Lower leg skin (tissue), 4 donors: Measurements from ENCODE around the gene TSPEAR. TPM values are rescaled to one million over a fixed set of nuclear protein-coding genes. Genes with fewer than 3 reads are reported as not detected.
"Not testable (repeated sequence)": the region's sequence is repeated elsewhere in the genome, so short reads cannot be mapped to it uniquely, and the experiment has no call there.

Experiments
- DNase-seq, 2 donors: peaks; one replicate each; pipeline ENCODE4 v3.0.0-alpha.2; 2019; ENCODE audit warnings: low spot score in 2 of 2
- H3K4me3 ChIP-seq: fragments of 200-600 bp; sonication (generic); 2 replicates; pipeline ENCODE4 v1.5.1; 2017; ENCODE audit warnings: mild to moderate bottlenecking, low read depth; ENCODE audit not compliant: poor library complexity, severe bottlenecking
- CTCF ChIP-seq, 3 donors: fragments of 450-650 bp; IDR thresholded peaks; one replicate each; pipeline ENCODE4 v1.5.1; 2016; ENCODE audit warnings: antibody characterized with exemption in 3 of 3, mild to moderate bottlenecking in 3 of 3, moderate library complexity in 2 of 3
- POLR2A ChIP-seq, 2 donors: fragments of 450-650 bp; IDR thresholded peaks; one replicate each; pipeline ENCODE4 v1.6.1; 2016 to 2017; ENCODE audit warnings: antibody characterized with exemption in 2 of 2, mild to moderate bottlenecking in 1 of 2, moderate library complexity in 1 of 2
- WGBS, 2 donors: methylation state at CpG; one replicate each; pipeline ENCODE4 v1.1.5; 2018; 5-methylcytosine and 5-hydroxymethylcytosine counted together
- intact Hi-C: fragments of 100-400 bp; cut with DNase I; formaldehyde crosslinking; loops from one replicate; pipeline ENCODE4 v1.15.0; 2023; ENCODE audit warnings: low total_unique reads
- total RNA-seq, 4 donors: library from RNA; depleted of rRNA; stranded (reverse); fragments of >200 nt; gene quantifications; one replicate each; pipeline ENCODE4 v1.1.0, GENCODE V29; 2016

Gene TSPEAR
- total RNA-seq, 4 donors from 2014 or later, result 0.06 TPM; not detected in 3

GRCh38 chr21:44606495-44606894 is 104.9 kb downstream of the TSPEAR start:
- intact Hi-C loops, result no loop called here

GRCh38 chr21:44603911-44604310 is 107.5 kb downstream of the TSPEAR start:
- H3K4me3 ChIP-seq, result no peak overlapping the region
- WGBS, 2 donors, result 87 to 94% methylated on average over 8 of the region's 8 CpGs
- TF ChIP-seq CTCF (IDR thresholded peaks at IDR 0.05) (no peak), POLR2A (IDR thresholded peaks at IDR 0.05) (no peak)
- peak in 1 of 2 donors; percentile 49 for DNase-seq
- intact Hi-C loops, result no loop called here

More at GRCh38 chr21:44606495-44606894, 104.9 kb downstream of the TSPEAR start:
- TF ChIP-seq POLR2A (IDR thresholded peaks at IDR 0.05), result no peak
- no peak for TF ChIP-seq CTCF (IDR thresholded peaks at IDR 0.05)
- WGBS, 2 donors, result 76 to 82% methylated on average over 4 of the region's 4 CpGs
- no peak for DNase-seq
- no peak overlapping the region for H3K4me3 ChIP-seq

- peak in 1 of 2 donors; percentile 68 for DNase-seq
- H3K4me3 ChIP-seq, result no peak overlapping the region
- intact Hi-C loops, result no loop called here
- 49 to 71% methylated on average over 14 of the region's 17 CpGs for WGBS, 2 donors
- TF ChIP-seq CTCF (IDR thresholded peaks at IDR 0.05) (no peak), POLR2A (IDR thresholded peaks at IDR 0.05) (no peak)
These were observed 108.1 kb downstream of the TSPEAR start for GRCh38 chr21:44603109-44603875.

- intact Hi-C loops, result no loop called here
- no peak for TF ChIP-seq POLR2A (IDR thresholded peaks at IDR 0.05)
- no peak for TF ChIP-seq CTCF (IDR thresholded peaks at IDR 0.05)
- WGBS, 2 donors, result 74 to 84% methylated on average over 17 to 20 of the region's 21 CpGs
- DNase-seq, result no peak
- H3K4me3 ChIP-seq, result no peak overlapping the region
These were observed 108.9 kb downstream of the TSPEAR start for GRCh38 chr21:44602463-44602850.

- H3K4me3 ChIP-seq, result no peak overlapping the region
- 74 to 82% methylated on average over 22 to 23 of the region's 23 CpGs for WGBS, 2 donors
- intact Hi-C loops, result no loop called here
- peak in 1 of 2 donors; percentile 68 for DNase-seq
- TF ChIP-seq CTCF (IDR thresholded peaks at IDR 0.05) (no peak), POLR2A (IDR thresholded peaks at IDR 0.05) (no peak)
These were observed 109.5 kb downstream of the TSPEAR start for GRCh38 chr21:44601596-44602462.

GRCh38 chr21:44601091-44601490 is 110.3 kb downstream of the TSPEAR start:
- DNase-seq, intact Hi-C loops: not testable (repeated sequence)
- WGBS, 2 donors, result 57 to 67% methylated on average over 5 to 10 of the region's 10 CpGs

GRCh38 chr21:44600118-44600978 is 111.0 kb downstream of the TSPEAR start, which contains the start of gene KRTAP10-7:
Gene KRTAP10-7 (plus strand): TSS chr21:44600597. CDS start chr21:44600622, 25 bp downstream.
- WGBS, 2 donors, result 67 to 83% methylated on average over 15 to 18 of the region's 23 CpGs
- intact Hi-C loops, DNase-seq, H3K4me3 ChIP-seq: not testable (repeated sequence)

More at GRCh38 chr21:44601091-44601490, 110.3 kb downstream of the TSPEAR start:
- not testable (repeated sequence) for H3K4me3 ChIP-seq
